Stimulated activated CD8-positive, alpha-beta memory T cell treated with anti-CD3 and anti-CD28 coated beads, Interleukin-4, amount 100 ng/mL, for 24 hours (primary cell): Measurements from ENCODE around the gene LRWD1.
"Not testable (repeated sequence)": the region's sequence is repeated elsewhere in the genome, so short reads cannot be mapped to it uniquely, and the experiment has no call there.

ENCODE experiments used
- DNase-seq: peaks from one replicate; pipeline ENCODE4 v3.0.0-alpha.2; 2020; ENCODE audit warnings: low read depth

The LRWD1 gene

DNA sequence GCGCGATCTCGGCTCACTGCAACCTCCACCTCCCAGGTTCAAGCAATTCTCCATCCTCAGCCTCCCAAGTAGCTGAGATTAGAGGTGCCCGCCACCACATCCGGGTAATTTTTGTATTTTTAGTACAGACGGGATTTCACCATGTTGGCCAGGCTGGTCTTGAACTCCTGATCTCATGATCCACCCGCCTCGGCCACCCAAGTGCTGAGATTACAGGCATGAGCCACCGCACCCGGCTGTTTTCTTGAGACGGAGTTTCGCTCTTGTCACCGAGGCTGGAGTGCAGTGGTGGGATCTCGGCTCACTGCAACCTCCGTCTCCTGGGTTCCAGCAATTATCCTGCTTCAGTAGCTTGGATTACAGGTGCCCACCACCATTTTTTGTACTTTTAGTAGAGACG, 33.5 kb downstream of the LRWD1 start:
- DNase-seq, result not testable (repeated sequence)

- not testable (repeated sequence) for DNase-seq
Measured at GRCh38 chr7:102503141-102503540, 38.4 kb downstream of the LRWD1 start.

- DNase-seq, result not testable (repeated sequence)
Measured at GRCh38 chr7:102505298-102506185, 40.8 kb downstream of the LRWD1 start.

DNA sequence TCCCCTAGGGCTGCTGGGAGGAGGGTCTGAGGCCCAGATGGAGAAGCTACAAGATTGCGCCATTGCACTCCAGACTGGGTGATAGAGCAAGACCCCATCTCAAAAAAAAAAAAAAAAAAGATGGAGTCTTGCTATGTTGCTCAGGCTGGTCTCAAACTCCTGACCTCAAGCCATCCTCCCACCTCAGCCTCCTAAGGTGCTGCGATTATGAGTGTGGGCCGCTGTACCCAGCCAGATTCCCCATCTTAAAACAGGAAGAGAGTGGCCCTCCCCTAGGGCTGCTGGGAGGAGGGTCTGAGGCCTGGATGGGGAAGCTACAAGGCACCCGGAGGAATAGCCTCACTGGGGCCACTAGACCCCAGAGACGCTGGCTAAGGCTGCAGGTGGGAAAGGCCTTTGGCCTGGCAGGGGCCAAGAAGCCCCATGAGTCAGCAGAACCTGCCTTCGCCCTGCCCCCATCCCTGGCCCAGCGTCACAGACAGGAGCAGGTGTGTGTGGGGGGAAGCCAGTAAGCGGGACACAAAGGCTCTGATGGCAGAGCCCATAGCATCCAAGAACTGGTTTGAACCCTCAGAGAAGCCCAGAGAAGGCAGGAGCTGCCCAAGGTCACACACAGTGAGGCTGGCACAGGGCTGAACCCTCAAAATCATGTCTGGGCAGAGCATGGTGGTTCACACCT, 42.8 kb downstream of the LRWD1 start:
- not testable (repeated sequence) for DNase-seq

- DNase-seq, result not testable (repeated sequence)
Measured at GRCh38 chr7:102510575-102510974, 45.8 kb downstream of the LRWD1 start.

DNA sequence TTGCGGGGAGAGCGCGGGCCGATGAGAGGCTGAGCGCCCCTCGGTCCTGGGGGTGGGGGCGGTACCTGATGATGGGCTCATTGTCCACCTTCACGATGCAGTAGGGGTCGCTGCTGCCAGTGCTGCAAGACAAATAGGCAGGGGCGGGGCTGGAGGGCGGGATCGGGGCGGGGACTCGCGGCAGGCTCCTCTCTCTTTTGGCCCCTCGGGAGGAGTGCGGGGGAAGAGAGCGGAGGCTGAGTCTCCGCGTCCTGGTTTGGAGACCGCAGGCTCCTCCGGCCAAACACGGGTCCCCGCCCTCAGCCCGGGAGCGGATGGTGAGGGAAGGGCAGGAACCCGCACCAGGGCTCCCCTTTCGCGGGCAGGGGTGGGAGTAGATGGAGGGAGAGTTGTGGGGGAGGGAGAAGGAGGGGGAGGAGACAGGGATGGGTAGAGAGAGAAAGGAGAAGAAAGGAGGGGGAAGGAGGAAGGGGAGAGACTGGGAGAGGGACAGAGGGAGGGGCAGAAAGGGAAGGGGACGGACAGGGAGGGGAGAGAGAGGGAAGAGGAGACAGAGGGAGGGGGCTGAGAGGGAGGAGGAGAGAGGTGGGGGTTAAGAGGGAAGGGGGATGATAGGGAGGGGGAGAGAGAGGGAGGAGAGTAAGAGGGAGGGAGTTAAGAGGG, 47.2 kb downstream of the LRWD1 start:
- not testable (repeated sequence) for DNase-seq

DNA sequence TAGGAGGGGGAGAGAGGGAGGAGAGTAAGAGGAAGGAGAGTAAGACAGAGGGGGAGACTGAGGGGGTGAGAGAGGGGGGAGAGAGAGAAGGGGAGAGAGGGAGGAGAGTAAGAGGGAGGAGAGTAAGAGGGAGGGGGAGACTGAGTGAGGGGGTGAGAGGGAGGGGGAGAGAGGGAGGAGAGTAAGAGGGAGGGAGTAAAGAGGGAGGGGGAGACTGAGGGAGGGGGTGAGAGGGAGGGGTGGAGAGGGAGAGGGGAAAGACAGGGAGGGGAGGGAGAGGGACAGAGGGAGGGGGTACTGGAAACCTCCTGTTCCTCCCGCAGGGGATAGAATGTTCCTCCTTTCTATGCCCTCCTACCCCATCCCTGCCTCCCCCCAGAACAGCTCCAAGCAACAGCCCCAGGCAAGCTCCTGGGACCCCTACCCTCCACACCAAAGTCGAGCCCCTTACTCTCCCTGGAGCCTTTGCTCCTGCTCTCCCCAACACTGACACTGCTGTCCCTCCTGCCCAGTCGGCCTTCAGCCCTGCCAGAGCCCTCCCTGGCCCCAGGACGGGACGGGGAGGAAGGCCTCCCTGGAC, 47.9 kb downstream of the LRWD1 start:
- DNase-seq, result not testable (repeated sequence)

GRCh38 chr7:102514881-102515721, 50.3 kb downstream of the LRWD1 start:
- DNase-seq, result not testable (repeated sequence)

DNA sequence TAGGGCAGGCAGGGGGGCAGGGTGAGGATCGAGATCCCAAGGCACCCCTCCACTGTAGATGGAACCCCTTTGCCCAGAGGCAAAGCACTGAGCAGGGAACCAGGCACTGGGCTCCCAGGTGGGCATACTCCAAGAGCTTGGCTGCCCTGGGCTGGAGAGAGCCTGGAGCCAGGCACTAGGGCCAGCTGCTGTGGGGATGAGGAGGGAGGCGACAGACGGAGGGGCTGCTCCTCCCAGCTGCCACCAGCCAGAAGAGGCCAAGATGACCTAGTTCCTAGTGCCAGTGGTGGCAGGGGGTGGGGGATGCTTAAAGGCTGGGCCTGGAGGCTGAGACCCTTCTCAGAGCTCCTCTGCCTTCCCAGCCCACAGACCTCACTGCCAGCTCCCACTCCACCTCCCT, 51.1 kb downstream of the LRWD1 start:
- not testable (repeated sequence) for DNase-seq

GRCh38 chr7:102516951-102517350, 52.2 kb downstream of the LRWD1 start:
- DNase-seq, result not testable (repeated sequence)

- DNase-seq, result not testable (repeated sequence)
Measured at GRCh38 chr7:102517550-102518147, 52.9 kb downstream of the LRWD1 start, which contains the start of gene RASA4B. Gene RASA4B, minus strand, starts transcription at chr7:102517777. Its CDS starts 67 bp downstream, at chr7:102517710.

DNA sequence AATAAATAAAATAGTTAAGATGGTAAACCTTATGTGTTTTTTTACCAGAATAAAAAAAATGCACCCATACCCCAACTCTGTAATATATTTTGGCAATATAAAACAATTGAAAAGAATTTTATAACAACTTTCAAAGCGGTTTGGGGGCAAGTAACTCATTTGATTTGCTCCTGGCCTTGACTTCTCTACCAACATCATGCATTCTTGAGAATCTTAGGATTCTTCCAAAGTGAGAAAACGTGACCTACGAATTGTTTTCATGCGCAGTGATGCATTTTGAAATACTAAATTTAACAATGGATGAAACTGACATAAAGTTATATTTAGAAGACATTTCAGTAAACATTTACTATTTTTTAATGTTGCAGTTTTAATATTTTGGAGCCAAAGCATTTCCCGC, 56.0 kb downstream of the LRWD1 start:
- not testable (repeated sequence) for DNase-seq
